H1 (cell line): Measurements from ENCODE around the gene TBC1D17. TPM values are rescaled to one million over a fixed set of nuclear protein-coding genes. Genes with fewer than 3 reads are reported as not detected.

Experiments used
- CTCF ChIA-PET: fragments of 300-600 bp; sonication (Branson Sonifier 250); formaldehyde crosslinking; loops from one replicate; lab custom pipeline; 2021; ENCODE audit not compliant: partially characterized antibody; lab: Charles Lee
- POLR2A ChIA-PET: fragments of 300-600 bp; sonication (Branson Sonifier 250); formaldehyde crosslinking; loops from one replicate; lab custom pipeline; 2021; ENCODE audit warnings: inconsistent platforms; ENCODE audit not compliant: partially characterized antibody; lab: Charles Lee
- DNase-seq, 2 experiments: peaks; one replicate each; pipeline versions ENCODE4 v3.0.0 to v3.0.0-alpha.2; 2010 to 2022; ENCODE audit warnings: low spot score in 2 of 2, low read depth in 1 of 2, mixed read lengths in 1 of 2
- FAIRE-seq: peaks from 2 replicates; lab custom pipeline; 2011; peaks lifted over from hg19 to GRCh38; lab: Jason Lieb, UNC
- H2AFZ ChIP-seq: 2 replicates; pipeline ENCODE4 v1.8.1; 2012; ENCODE audit warnings: low read length, inconsistent platforms
- H2AK5ac ChIP-seq: 2 replicates; pipeline ENCODE4 v1.6.1; 2013; ENCODE audit warnings: low read depth, low read length
- H2BK120ac ChIP-seq: replicated peaks from 2 replicates; pipeline ENCODE3; 2013; ENCODE audit warnings: low read depth, low read length, inconsistent platforms
- H2BK12ac ChIP-seq: 2 replicates; pipeline ENCODE4 v1.6.1; 2013; ENCODE audit warnings: low read depth, low read length
- H2BK15ac ChIP-seq: 2 replicates; pipeline ENCODE4 v1.6.1; 2013; ENCODE audit warnings: low read length
- H2BK20ac ChIP-seq: 2 replicates; pipeline ENCODE4 v1.6.1; 2013; ENCODE audit warnings: low read length
- H2BK5ac ChIP-seq: 2 replicates; pipeline ENCODE4 v1.6.1; 2013; ENCODE audit warnings: low read depth, low read length
- H3K14ac ChIP-seq: 2 replicates; pipeline ENCODE4 v1.6.1; 2013; ENCODE audit warnings: inconsistent platforms; ENCODE audit not compliant: insufficient read length
- H3K18ac ChIP-seq: 2 replicates; pipeline ENCODE4 v1.6.1; 2013; ENCODE audit warnings: low read length; ENCODE audit errors: extremely low read depth
- H3K23ac ChIP-seq: 2 replicates; pipeline ENCODE4 v1.6.1; 2013; ENCODE audit warnings: inconsistent platforms; ENCODE audit not compliant: insufficient read length
- H3K23me2 ChIP-seq: 2 replicates; pipeline ENCODE4 v1.6.1; 2013; ENCODE audit warnings: low read depth, low read length
- H3K27ac ChIP-seq: 2 replicates; pipeline ENCODE4 v1.6.1; 2011; ENCODE audit warnings: low read depth, low read length, inconsistent platforms
- H3K27me3 ChIP-seq, 4 experiments: replicated peaks in 1 of 4; 1 replicate in 1 of 4; 2 replicates in 3 of 4; pipeline versions ENCODE4 v1.6.1 to v1.8.1; 2011 to 2013; ENCODE audit warnings: low read length in 3 of 4, mild to moderate bottlenecking in 3 of 4, inconsistent platforms in 2 of 4, mixed read lengths in 2 of 4, moderate library complexity in 1 of 4; ENCODE audit not compliant: control insufficient read depth in 3 of 4, insufficient read depth in 3 of 4; ENCODE audit errors: extremely low read depth in 1 of 4
- H3K36me3 ChIP-seq, 4 experiments: 2 replicates each; pipeline versions ENCODE4 v1.6.1 to v1.8.1; 2011 to 2013; ENCODE audit warnings: mild to moderate bottlenecking in 4 of 4, low read length in 3 of 4, moderate library complexity in 2 of 4, control low read depth in 1 of 4, inconsistent platforms in 1 of 4; ENCODE audit not compliant: insufficient read depth in 4 of 4, control insufficient read depth in 2 of 4
- H3K4ac ChIP-seq: replicated peaks from 2 replicates; pipeline ENCODE3; 2013; ENCODE audit warnings: low read length, low read depth, mixed read lengths, inconsistent platforms; ENCODE audit not compliant: insufficient read length
- H3K4me1 ChIP-seq, 4 experiments: replicated peaks in 1 of 4; 1 replicate in 1 of 4; 2 replicates in 3 of 4; pipeline versions ENCODE4 v1.6.1 to v1.8.1; 2011 to 2013; ENCODE audit warnings: low read length in 3 of 4, inconsistent platforms in 2 of 4, mixed read lengths in 1 of 4; ENCODE audit not compliant: insufficient read depth in 4 of 4, control insufficient read depth in 3 of 4
- H3K4me2 ChIP-seq, 2 experiments: 2 replicates each; pipeline versions ENCODE4 v1.6.1 to v1.8.1; 2011 to 2013; ENCODE audit warnings: low read depth in 2 of 2, low read length in 2 of 2, control low read depth in 1 of 2, inconsistent platforms in 1 of 2, mild to moderate bottlenecking in 1 of 2; ENCODE audit not compliant: insufficient read depth in 1 of 2
- H3K4me3 ChIP-seq, 4 experiments: fragments of 200-600, 300-600 bp in 1 of 4; sonication (generic), shearing (Covaris generic), sonication (Bioruptor Twin) in 1 of 4; 2 replicates each; pipeline versions ENCODE4 v1.5.1 to v1.8.1; 2011 to 2016; ENCODE audit warnings: low read length in 4 of 4, low read depth in 3 of 4, control low read depth in 2 of 4, inconsistent platforms in 2 of 4, mild to moderate bottlenecking in 2 of 4, mixed read lengths in 1 of 4, moderate library complexity in 1 of 4; ENCODE audit not compliant: insufficient read depth in 2 of 4; ENCODE audit errors: extremely low read depth in 1 of 4
- H3K56ac ChIP-seq: replicated peaks from 2 replicates; pipeline ENCODE3; 2013; ENCODE audit warnings: low read depth, mild to moderate bottlenecking, mixed read lengths, low read length, inconsistent platforms; ENCODE audit not compliant: insufficient read length
- H3K79me1 ChIP-seq: 2 replicates; pipeline ENCODE4 v1.6.1; 2013; ENCODE audit warnings: low read depth, low read length, control low read depth
- H3K79me2 ChIP-seq, 2 experiments: 2 replicates each; pipeline versions ENCODE4 v1.6.1 to v1.8.1; 2012 to 2013; ENCODE audit warnings: low read length in 2 of 2, mild to moderate bottlenecking in 2 of 2, inconsistent platforms in 1 of 2; ENCODE audit not compliant: insufficient read depth in 2 of 2, control insufficient read depth in 1 of 2
- H3K9ac ChIP-seq, 4 experiments: replicated peaks in 1 of 4; 1 replicate in 1 of 4; 2 replicates in 3 of 4; pipeline versions ENCODE4 v1.6.1 to v1.8.1; 2011 to 2013; ENCODE audit warnings: low read depth in 3 of 4, low read length in 3 of 4, control low read depth in 2 of 4, mild to moderate bottlenecking in 2 of 4, moderate library complexity in 2 of 4, inconsistent platforms in 1 of 4; ENCODE audit errors: extremely low read depth in 1 of 4
- H3K9me3 ChIP-seq, 2 experiments: 2 replicates each; pipeline versions ENCODE4 v1.6.1 to v1.8.1; 2012 to 2013; ENCODE audit warnings: mild to moderate bottlenecking in 2 of 2, moderate library complexity in 2 of 2, control low read depth in 1 of 2, inconsistent platforms in 1 of 2, low read depth in 1 of 2, low read length in 1 of 2, mixed read lengths in 1 of 2; ENCODE audit not compliant: insufficient read depth in 2 of 2
- H4K20me1 ChIP-seq, 2 experiments: replicated peaks in 1 of 2; 2 replicates each; pipeline versions ENCODE3 to v1.8.1; 2011 to 2013; ENCODE audit warnings: inconsistent platforms in 2 of 2, low read length in 2 of 2, mild to moderate bottlenecking in 1 of 2; ENCODE audit not compliant: insufficient read depth in 2 of 2, control insufficient read depth in 1 of 2
- H4K5ac ChIP-seq: 2 replicates; pipeline ENCODE4 v1.6.1; 2013; ENCODE audit warnings: low read length, low read depth, mixed read lengths, inconsistent platforms; ENCODE audit not compliant: insufficient read length
- H4K8ac ChIP-seq: 2 replicates; pipeline ENCODE4 v1.8.0; 2013; ENCODE audit warnings: mild to moderate bottlenecking, moderate library complexity, low read length, inconsistent platforms; ENCODE audit not compliant: insufficient read depth; ENCODE audit errors: extremely low read depth
- H4K91ac ChIP-seq: replicated peaks from 2 replicates; pipeline ENCODE3; 2013; ENCODE audit warnings: low read length, mixed read lengths, inconsistent platforms; ENCODE audit not compliant: insufficient read length
- JUN ChIP-seq: IDR thresholded peaks from 2 replicates; pipeline ENCODE4 v1.6.1; 2011; ENCODE audit warnings: low read depth, mild to moderate bottlenecking, improper control_type of control experiment, low read length
- JUND ChIP-seq: IDR thresholded peaks from 2 replicates; pipeline ENCODE4 v1.6.1; 2011; ENCODE audit warnings: mild to moderate bottlenecking, improper control_type of control experiment, low read length
- RBBP5 ChIP-seq: IDR thresholded peaks from 2 replicates; pipeline ENCODE4 v1.7.1; 2012; ENCODE audit warnings: low read depth, mild to moderate bottlenecking, inconsistent platforms, low read length, moderate library complexity, borderline replicate concordance
- SUZ12 ChIP-seq: fragments of 200-600 bp; sonication (generic); IDR thresholded peaks from 2 replicates; pipeline ENCODE4 v1.6.1; 2012; ENCODE audit warnings: mild to moderate bottlenecking, inconsistent platforms, low read length, moderate library complexity, mixed read lengths
- TAF1 ChIP-seq: IDR thresholded peaks from 2 replicates; pipeline ENCODE4 v1.6.1; 2011; ENCODE audit warnings: mild to moderate bottlenecking, low read depth, low read length
- TCF12 ChIP-seq: IDR thresholded peaks from 2 replicates; pipeline ENCODE4 v1.6.1; 2011; ENCODE audit warnings: low read depth, mild to moderate bottlenecking, low read length
- WGBS, 2 experiments: shearing (Covaris generic) in 1 of 2; methylation state at CpG; one replicate each; pipeline versions ENCODE4 v1.1.6 to v1.1.7; 2013 to 2015; ENCODE audit warnings: low lambda C conversion rate in 2 of 2, mixed read lengths in 2 of 2, inconsistent platforms in 1 of 2, low coverage in 1 of 2, missing lambda C conversion rate in 1 of 2; ENCODE audit not compliant: insufficient replicate concordance in 2 of 2, insufficient coverage in 1 of 2, insufficient read length in 1 of 2; ENCODE audit errors: extremely low coverage in 1 of 2, missing lambda C conversion rate in 1 of 2; 5-methylcytosine and 5-hydroxymethylcytosine counted together
- polyA plus RNA-seq, 7 experiments: library from polyadenylated mRNA; depleted of rRNA in 3 of 7; stranded (reverse) in 5 of 7; unstranded in 2 of 7; fragments of >200 nt in 5 of 7; fragments of 200-250 nt in 2 of 7; gene quantifications; 1 replicate in 5 of 7; 2 replicates in 1 of 7; 4 replicates in 1 of 7; pipeline versions ENCODE4 v1.2.1 to v1.2.3, GENCODE V29; 2011 to 2013; ENCODE audit warnings: missing spikeins in 2 of 7, mixed read lengths in 2 of 7
- total RNA-seq: library from RNA; stranded (reverse); fragmentation: NEBNext Ultra II Directional; extraction: Animal tissue kit (Norgen Biotek cat#: 25700); gene quantifications from 2 replicates; pipeline ENCODE4 v1.2.1, GENCODE V29; 2021

TBC1D17 gene
- total and polyA plus RNA-seq, 2 of the 8 experiments (the other 6 are each of a cell fraction or from before 2014, with no cell fraction given) = 30.3 to 44.9 TPM

DNA sequence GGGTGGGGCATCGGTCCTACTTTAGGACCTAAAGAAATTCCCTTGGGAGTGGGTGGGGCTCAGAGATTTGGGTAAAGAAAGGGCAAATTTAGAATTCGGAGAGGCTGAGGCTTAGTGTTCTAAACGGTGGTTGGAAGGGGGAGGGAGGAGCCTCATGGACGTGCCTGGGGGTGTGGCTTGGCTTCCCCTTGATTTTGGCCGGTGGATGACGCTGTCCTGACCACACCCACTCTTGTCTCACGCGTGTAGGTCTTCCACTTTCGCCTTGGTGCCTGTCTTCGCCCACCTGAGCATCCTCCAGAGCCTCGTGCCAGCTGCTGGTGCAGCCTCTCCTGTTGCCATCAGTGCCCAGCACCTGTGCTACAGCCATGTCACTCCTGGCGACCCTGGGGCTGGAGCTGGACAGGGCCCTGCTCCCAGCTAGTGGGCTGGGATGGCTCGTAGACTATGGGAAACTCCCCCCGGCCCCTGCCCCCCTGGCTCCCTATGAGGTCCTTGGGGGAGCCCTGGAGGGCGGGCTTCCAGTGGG is 53.0 kb downstream of the TBC1D17 start:
- Histone ChIP-seq H2AFZ (0 out of 2 replicates have a peak overlapping the region, but pooled peaks have one; percentile 55), H2AK5ac (no peak overlapping the region), H3K4me3 (peak overlapping the region; percentile 23 to 90 (median 62); a peak in 7 of 8 replicates), H3K14ac (no peak overlapping the region), H3K9me3 (no peaks in the 10 kb centered on the region), H3K36me3 (peaks cover 9 to 17% (median 12%) of the 10 kb centered on the region in 4 experiments; a peak in 7 of 8 replicates), H3K56ac (no peak overlapping the region), H4K8ac (no peak overlapping the region; the same call in 1 of the 2 replicates), H2BK20ac (no peak overlapping the region), H4K20me1 (peaks cover under 1 to 5% of the 10 kb centered on the region in 2 experiments), H3K4ac (no peak overlapping the region), H3K27ac (no peak overlapping the region), H3K27me3 (no peaks in the 10 kb centered on the region), H2BK120ac (no peak overlapping the region), H3K18ac (no peak overlapping the region), H2BK12ac (no peak overlapping the region), H3K4me1 (peaks cover 0 to 5% (median under 1%) of the 10 kb centered on the region in 4 experiments; a peak in 3 of 7 replicates), H3K23me2 (peaks cover 9% of the 10 kb centered on the region), H3K4me2 (peak overlapping the region; percentile 60 to 67), H2BK15ac (no peak overlapping the region; the same call in 1 of the 2 replicates), H4K5ac (no peak overlapping the region), H3K9ac (no peak overlapping the region), H2BK5ac (peak overlapping the region; percentile 71), H3K23ac (no peak overlapping the region), H3K79me1 (peaks cover 8% of the 10 kb centered on the region), H4K91ac (no peak overlapping the region), H3K79me2 (peaks cover 14 to 34% of the 10 kb centered on the region in 2 experiments)
- no peak for FAIRE-seq
- 61% methylated on average over 15 of the region's 15 CpGs; no CpG with 5 or more reads in 1 of the 2 experiments for WGBS, 2 experiments
- CTCF ChIA-PET = interaction anchor here (0.6 to 2.5 kb wide), 3 partner anchors 14 to 57 kb away, joined by 3 to 11 read pairs (median 7); no protein-coding TSS in a partner anchor
- DNase-seq = peak in 1 of 2 experiments; percentile 67
- POLR2A ChIA-PET = interaction anchor here (0.6 to 15.1 kb wide), 28 partner anchors 8 to 164 kb away, joined by 3 to 373 read pairs (median 6); partner anchors contain the start of genes AKT1S1, FUZ, IL4I1 and PTOV1
- TF ChIP-seq TCF12 = no peak
- no peak for TF ChIP-seq JUND
- TF ChIP-seq TAF1 = no peak
- no peak for TF ChIP-seq JUN
- no peak for TF ChIP-seq RBBP5
- no peak for TF ChIP-seq SUZ12
